ENCODE results near the gene CIZ1. TPM values are rescaled to one million over a fixed set of nuclear protein-coding genes. Genes with fewer than 3 reads are reported as not detected.

Gene CIZ1
- total and polyA plus RNA-seq, 9 of the 15 experiments (the other 6 are each of a cell fraction or from before 2014, with no cell fraction given) = 6.6 to 329 (median 87.8) TPM

DNA sequence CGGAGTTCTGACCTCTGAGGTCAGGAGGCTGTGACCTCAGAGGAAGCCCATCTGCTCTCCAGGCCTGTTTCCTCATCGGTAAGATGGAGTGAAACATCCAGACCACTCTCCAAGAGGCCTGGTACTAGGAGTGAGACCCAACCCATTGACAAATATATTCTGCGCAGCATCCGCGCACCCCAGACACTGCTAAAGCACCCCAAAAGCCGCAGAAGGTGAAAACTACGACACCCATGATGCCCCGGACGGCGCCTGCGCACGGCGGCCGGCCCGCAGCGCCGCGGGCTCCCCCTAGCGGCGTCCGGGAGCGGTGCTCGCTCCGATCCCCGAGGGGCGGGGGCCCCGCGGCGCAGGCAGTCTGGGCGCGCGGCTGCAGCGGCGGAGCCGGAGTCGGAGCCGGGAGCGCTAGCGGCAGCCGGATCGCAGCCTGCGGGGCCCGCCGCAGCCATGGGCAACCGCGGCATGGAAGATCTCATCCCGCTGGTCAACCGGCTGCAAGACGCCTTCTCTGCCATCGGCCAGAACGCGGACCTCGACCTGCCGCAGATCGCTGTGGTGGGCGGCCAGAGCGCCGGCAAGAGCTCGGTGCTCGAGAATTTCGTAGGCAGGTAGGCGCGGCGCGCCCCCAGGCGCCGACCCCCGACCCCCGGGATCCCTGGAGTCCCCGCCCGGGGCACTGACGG lies 11.8 kb upstream of the CIZ1 start, which contains the start of gene DNM1 (continued):
- TF ChIP-seq, protein P1, sequence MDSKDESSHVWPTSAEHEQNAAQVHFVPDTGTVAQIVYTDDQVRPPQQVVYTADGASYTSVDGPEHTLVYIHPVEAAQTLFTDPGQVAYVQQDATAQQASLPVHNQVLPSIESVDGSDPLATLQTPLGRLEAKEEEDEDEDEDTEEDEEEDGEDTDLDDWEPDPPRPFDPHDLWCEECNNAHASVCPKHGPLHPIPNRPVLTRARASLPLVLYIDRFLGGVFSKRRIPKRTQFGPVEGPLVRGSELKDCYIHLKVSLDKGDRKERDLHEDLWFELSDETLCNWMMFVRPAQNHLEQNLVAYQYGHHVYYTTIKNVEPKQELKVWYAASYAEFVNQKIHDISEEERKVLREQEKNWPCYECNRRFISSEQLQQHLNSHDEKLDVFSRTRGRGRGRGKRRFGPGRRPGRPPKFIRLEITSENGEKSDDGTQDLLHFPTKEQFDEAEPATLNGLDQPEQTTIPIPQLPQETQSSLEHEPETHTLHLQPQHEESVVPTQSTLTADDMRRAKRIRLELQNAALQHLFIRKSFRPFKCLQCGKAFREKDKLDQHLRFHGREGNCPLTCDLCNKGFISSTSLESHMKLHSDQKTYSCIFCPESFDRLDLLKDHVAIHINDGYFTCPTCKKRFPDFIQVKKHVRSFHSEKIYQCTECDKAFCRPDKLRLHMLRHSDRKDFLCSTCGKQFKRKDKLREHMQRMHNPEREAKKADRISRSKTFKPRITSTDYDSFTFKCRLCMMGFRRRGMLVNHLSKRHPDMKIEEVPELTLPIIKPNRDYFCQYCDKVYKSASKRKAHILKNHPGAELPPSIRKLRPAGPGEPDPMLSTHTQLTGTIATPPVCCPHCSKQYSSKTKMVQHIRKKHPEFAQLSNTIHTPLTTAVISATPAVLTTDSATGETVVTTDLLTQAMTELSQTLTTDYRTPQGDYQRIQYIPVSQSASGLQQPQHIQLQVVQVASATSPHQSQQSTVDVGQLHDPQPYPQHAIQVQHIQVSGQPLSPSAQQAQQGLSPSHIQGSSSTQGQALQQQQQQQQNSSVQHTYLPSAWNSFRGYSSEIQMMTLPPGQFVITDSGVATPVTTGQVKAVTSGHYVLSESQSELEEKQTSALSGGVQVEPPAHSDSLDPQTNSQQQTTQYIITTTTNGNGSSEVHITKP (IDR thresholded peaks at IDR 0.05; ENCODE audit: partially characterized antibody) = no peak
- no peak; the same call in 1 of the 2 replicates for TF ChIP-seq TRIM28 (IDR thresholded peaks at IDR 0.05)
- TF ChIP-seq FOXJ3 (CRISPR knock-in tag; IDR thresholded peaks at IDR 0.05) = no peak
- TF ChIP-seq ZNF384 (IDR thresholded peaks at IDR 0.05; ENCODE audit: low read depth, low read length) = peak; percentile 44; the same call in 1 of the 2 replicates
- TF ChIP-seq, protein P2, sequence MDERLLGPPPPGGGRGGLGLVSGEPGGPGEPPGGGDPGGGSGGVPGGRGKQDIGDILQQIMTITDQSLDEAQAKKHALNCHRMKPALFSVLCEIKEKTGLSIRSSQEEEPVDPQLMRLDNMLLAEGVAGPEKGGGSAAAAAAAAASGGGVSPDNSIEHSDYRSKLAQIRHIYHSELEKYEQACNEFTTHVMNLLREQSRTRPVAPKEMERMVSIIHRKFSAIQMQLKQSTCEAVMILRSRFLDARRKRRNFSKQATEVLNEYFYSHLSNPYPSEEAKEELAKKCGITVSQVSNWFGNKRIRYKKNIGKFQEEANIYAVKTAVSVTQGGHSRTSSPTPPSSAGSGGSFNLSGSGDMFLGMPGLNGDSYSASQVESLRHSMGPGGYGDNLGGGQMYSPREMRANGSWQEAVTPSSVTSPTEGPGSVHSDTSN (CRISPR knock-in tag; IDR thresholded peaks at IDR 0.05; ENCODE audit: low read depth) = no peak
- TF ChIP-seq, protein P2 (tag; conservative IDR thresholded peaks at IDR 0.05; ENCODE audit: low read depth) = no peak
- no peak for TF ChIP-seq THRAP3 (IDR thresholded peaks at IDR 0.05; ENCODE audit: borderline replicate concordance)
- no peak for TF ChIP-seq FOXK2 (conservative IDR thresholded peaks at IDR 0.05 in 1 of 2, IDR thresholded peaks at IDR 0.05 in 1 of 2; ENCODE audit: low read depth in 2 of 2)
- TF ChIP-seq, protein P3, sequence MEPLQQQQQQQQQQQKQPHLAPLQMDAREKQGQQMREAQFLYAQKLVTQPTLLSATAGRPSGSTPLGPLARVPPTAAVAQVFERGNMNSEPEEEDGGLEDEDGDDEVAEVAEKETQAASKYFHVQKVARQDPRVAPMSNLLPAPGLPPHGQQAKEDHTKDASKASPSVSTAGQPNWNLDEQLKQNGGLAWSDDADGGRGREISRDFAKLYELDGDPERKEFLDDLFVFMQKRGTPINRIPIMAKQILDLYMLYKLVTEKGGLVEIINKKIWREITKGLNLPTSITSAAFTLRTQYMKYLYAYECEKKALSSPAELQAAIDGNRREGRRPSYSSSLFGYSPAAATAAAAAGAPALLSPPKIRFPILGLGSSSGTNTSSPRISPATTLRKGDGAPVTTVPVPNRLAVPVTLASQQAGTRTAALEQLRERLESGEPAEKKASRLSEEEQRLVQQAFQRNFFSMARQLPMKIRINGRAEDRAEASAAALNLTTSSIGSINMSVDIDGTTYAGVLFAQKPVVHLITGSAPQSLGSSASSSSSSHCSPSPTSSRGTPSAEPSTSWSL (CRISPR knock-in tag; IDR thresholded peaks at IDR 0.05; ENCODE audit: borderline replicate concordance) = peak; percentile 22; the same call in 1 of the 2 replicates
- no peak for TF ChIP-seq RAD51 (IDR thresholded peaks at IDR 0.05; ENCODE audit: borderline replicate concordance, low read depth)
- peak; percentile 71 for TF ChIP-seq ZBTB17 (CRISPR knock-in tag; IDR thresholded peaks at IDR 0.05)
- TF ChIP-seq RB1 (IDR thresholded peaks at IDR 0.05; ENCODE audit: low read depth) = no peak
- no peak; the same call in none of the 2 replicates for TF ChIP-seq RREB1 (CRISPR knock-in tag; IDR thresholded peaks at IDR 0.05)
- TF ChIP-seq RHOXF2B (CRISPR knock-in tag; conservative IDR thresholded peaks at IDR 0.05) = no peak

Measured in K562 (cell line).